ENCODE measurements around the gene CCDC121.

The CCDC121 gene

DNA sequence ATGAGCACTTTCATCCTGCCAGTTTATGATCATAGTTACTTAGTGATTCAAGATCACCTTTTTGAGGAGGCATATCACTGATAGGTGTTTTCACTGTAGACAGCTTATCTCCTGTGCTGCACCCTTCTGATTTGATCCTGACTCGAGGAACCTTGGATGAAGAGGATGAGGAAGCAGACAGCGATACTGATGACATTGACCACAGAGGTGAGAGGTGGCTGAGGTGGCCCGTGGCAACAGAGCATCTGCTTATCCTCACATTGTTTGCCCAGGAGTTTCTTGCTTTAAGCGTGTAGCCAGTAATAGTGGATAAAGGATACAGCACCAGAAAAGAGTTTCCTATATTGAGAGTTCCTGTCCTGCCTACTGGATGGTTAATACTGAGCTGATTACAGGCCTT lies 18.9 kb upstream of the CCDC121 start:
- H3K9ac ChIP-seq, result no peak overlapping the region
- TF ChIP-seq, protein P1, sequence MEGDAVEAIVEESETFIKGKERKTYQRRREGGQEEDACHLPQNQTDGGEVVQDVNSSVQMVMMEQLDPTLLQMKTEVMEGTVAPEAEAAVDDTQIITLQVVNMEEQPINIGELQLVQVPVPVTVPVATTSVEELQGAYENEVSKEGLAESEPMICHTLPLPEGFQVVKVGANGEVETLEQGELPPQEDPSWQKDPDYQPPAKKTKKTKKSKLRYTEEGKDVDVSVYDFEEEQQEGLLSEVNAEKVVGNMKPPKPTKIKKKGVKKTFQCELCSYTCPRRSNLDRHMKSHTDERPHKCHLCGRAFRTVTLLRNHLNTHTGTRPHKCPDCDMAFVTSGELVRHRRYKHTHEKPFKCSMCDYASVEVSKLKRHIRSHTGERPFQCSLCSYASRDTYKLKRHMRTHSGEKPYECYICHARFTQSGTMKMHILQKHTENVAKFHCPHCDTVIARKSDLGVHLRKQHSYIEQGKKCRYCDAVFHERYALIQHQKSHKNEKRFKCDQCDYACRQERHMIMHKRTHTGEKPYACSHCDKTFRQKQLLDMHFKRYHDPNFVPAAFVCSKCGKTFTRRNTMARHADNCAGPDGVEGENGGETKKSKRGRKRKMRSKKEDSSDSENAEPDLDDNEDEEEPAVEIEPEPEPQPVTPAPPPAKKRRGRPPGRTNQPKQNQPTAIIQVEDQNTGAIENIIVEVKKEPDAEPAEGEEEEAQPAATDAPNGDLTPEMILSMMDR (IDR thresholded peaks at IDR 0.05), result no peak
- H3K4me1 ChIP-seq, result no peaks in the 10 kb centered on the region
- H3K4me3 ChIP-seq (ENCODE audit: low read depth, low read length), result no peak overlapping the region
- H3K79me2 ChIP-seq, result no peaks in the 10 kb centered on the region
- no peaks in the 10 kb centered on the region for H3K27me3 ChIP-seq (ENCODE audit: control insufficient read depth, insufficient read depth, low read length)
- H3K9me3 ChIP-seq (ENCODE audit: control insufficient read depth, low read length), result no peaks in the 10 kb centered on the region
- H3K36me3 ChIP-seq (ENCODE audit: control insufficient read depth, insufficient read depth, low read length), result no peaks in the 10 kb centered on the region
- H3K27ac ChIP-seq, result no peak overlapping the region
- no peak overlapping the region for H3K4me2 ChIP-seq (ENCODE audit: low read length)
- no peak overlapping the region for H2AFZ ChIP-seq

DNA sequence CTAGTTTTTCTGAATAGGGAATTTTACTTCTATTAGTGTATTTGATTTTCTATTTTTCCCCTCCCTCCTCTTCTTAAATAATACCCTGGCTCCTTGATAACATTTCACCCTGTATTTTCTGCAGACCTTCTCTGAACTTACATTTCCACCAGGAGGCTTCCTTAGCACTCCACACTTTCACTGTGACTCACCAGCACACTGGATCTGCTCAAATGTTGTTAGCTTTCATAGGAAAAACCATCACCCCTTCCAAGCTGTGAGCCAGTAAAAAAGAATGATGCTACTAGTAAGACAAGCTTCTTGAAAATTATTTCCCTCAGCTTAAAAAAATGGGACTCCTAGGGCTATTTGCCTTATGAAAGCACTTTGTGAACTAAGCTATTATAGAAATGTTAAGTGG lies 18.5 kb upstream of the CCDC121 start:
- no peak overlapping the region for H3K9ac ChIP-seq
- H3K27me3 ChIP-seq (ENCODE audit: control insufficient read depth, insufficient read depth, low read length), result no peaks in the 10 kb centered on the region
- H3K4me1 ChIP-seq, result no peaks in the 10 kb centered on the region
- H3K4me3 ChIP-seq (ENCODE audit: low read depth, low read length), result no peak overlapping the region
- TF ChIP-seq, protein P1 (IDR thresholded peaks at IDR 0.05), result no peak
- H3K4me2 ChIP-seq (ENCODE audit: low read length), result no peak overlapping the region
- H3K79me2 ChIP-seq, result no peaks in the 10 kb centered on the region
- H3K27ac ChIP-seq, result no peak overlapping the region
- H3K9me3 ChIP-seq (ENCODE audit: control insufficient read depth, low read length), result no peaks in the 10 kb centered on the region
- H2AFZ ChIP-seq, result no peak overlapping the region
- H3K36me3 ChIP-seq (ENCODE audit: control insufficient read depth, insufficient read depth, low read length), result no peaks in the 10 kb centered on the region

DNA sequence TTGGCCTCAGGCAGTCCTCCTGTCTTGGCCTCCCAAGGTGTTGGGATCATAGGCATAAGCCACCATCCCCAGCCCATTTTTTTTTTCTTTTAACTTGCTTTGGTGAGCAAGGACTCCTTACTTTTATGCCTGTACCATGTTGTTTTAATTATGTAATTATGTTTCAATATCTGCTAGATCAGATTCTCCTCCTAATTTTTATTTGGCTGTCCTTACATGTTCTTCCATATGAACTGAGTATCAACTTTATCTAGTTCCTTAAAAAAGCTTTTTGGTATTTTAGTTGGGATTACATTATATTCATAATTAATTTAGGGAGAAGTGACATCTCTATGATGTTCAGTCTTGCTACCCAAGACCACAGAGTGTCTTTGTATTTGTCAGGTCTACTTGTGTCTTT lies 16.4 kb upstream of the CCDC121 start:
- no peak overlapping the region for H3K4me2 ChIP-seq (ENCODE audit: low read length)
- no peaks in the 10 kb centered on the region for H3K4me1 ChIP-seq
- no peak overlapping the region for H3K4me3 ChIP-seq (ENCODE audit: low read depth, low read length)
- no peaks in the 10 kb centered on the region for H3K79me2 ChIP-seq
- H3K27me3 ChIP-seq (ENCODE audit: control insufficient read depth, insufficient read depth, low read length), result no peaks in the 10 kb centered on the region
- H2AFZ ChIP-seq, result no peak overlapping the region
- H3K36me3 ChIP-seq (ENCODE audit: control insufficient read depth, insufficient read depth, low read length), result no peaks in the 10 kb centered on the region
- H3K9me3 ChIP-seq (ENCODE audit: control insufficient read depth, low read length), result no peaks in the 10 kb centered on the region
- no peak overlapping the region for H3K27ac ChIP-seq
- TF ChIP-seq, protein P1 (IDR thresholded peaks at IDR 0.05), result no peak
- no peak overlapping the region for H3K9ac ChIP-seq

DNA sequence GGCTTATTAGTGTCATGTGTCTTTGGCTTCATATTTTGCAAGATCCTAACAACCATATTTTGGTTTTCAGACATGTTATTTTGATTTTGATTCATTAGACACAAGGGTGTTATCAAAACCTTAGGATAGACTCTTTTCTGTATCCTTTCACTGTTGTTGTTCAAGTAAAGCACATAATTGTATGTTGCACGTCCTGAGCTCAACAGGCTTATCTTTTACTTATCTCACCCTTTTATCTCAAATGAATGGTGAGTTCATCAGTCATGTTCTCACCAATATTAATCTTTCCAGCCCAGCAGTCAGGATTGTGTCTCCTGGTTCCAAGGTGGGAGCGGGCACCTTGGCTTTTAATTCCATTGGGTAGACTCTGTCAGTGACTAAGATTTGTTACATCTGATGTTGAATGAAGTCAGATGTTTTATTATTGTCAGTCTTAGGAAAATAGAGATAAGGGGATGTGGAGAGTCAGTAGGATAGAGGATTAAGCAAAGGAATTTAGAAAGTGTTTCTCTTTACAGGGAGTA lies 12.0 kb upstream of the CCDC121 start:
- no peak overlapping the region for H3K9ac ChIP-seq
- no peak overlapping the region for H2AFZ ChIP-seq
- H3K4me2 ChIP-seq (ENCODE audit: low read length), result no peak overlapping the region
- H3K4me3 ChIP-seq (ENCODE audit: low read depth, low read length), result no peak overlapping the region
- H3K79me2 ChIP-seq, result no peaks in the 10 kb centered on the region
- no peaks in the 10 kb centered on the region for H3K9me3 ChIP-seq (ENCODE audit: control insufficient read depth, low read length)
- H3K36me3 ChIP-seq (ENCODE audit: control insufficient read depth, insufficient read depth, low read length), result no peaks in the 10 kb centered on the region
- H3K27me3 ChIP-seq (ENCODE audit: control insufficient read depth, insufficient read depth, low read length), result no peaks in the 10 kb centered on the region
- TF ChIP-seq, protein P1 (IDR thresholded peaks at IDR 0.05), result no peak
- no peaks in the 10 kb centered on the region for H3K4me1 ChIP-seq
- no peak overlapping the region for H3K27ac ChIP-seq

DNA sequence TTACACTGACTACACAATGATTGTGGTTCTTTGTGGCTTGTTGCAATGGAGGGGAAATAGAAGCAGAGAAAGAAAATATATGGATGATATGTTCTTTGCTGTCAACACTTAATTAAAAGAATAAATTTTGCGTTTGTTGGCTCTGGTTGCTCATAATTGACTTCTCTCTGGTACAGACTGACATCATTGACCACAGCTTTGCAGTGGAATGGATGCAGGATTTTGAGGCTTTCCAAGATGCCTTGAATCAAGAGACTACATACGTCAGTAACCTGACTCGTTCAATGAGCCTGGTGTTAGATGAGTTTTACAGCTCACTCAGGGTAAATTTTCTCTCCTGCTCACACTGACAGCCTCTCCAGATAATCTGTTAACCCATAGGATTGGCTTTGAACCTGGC lies 9.9 kb upstream of the CCDC121 start:
- no peaks in the 10 kb centered on the region for H3K36me3 ChIP-seq (ENCODE audit: control insufficient read depth, insufficient read depth, low read length)
- no peak overlapping the region for H3K4me2 ChIP-seq (ENCODE audit: low read length)
- no peaks in the 10 kb centered on the region for H3K27me3 ChIP-seq (ENCODE audit: control insufficient read depth, insufficient read depth, low read length)
- no peak overlapping the region for H2AFZ ChIP-seq
- H3K27ac ChIP-seq, result no peak overlapping the region
- H3K4me3 ChIP-seq (ENCODE audit: low read depth, low read length), result no peak overlapping the region
- H3K9me3 ChIP-seq (ENCODE audit: control insufficient read depth, low read length), result no peaks in the 10 kb centered on the region
- TF ChIP-seq, protein P1 (IDR thresholded peaks at IDR 0.05), result no peak
- no peak overlapping the region for H3K9ac ChIP-seq
- no peaks in the 10 kb centered on the region for H3K4me1 ChIP-seq
- H3K79me2 ChIP-seq, result no peaks in the 10 kb centered on the region
